HG03139 (cell line): Measurements from ENCODE around the gene IFIT1B.
"Not testable (repeated sequence)": the region's sequence is repeated elsewhere in the genome, so short reads cannot be mapped to it uniquely, and the experiment has no call there.

Source experiments
- ATAC-seq: cut with Tn5 transposase; IDR thresholded peaks from one replicate; pipeline ENCODE4 v1.9.1; 2021; ENCODE audit not compliant: unreplicated experiment

The IFIT1B gene

GRCh38 chr10:89409282-89409681 lies 31.4 kb downstream of the IFIT1B start:
- not testable (repeated sequence) for ATAC-seq

DNA sequence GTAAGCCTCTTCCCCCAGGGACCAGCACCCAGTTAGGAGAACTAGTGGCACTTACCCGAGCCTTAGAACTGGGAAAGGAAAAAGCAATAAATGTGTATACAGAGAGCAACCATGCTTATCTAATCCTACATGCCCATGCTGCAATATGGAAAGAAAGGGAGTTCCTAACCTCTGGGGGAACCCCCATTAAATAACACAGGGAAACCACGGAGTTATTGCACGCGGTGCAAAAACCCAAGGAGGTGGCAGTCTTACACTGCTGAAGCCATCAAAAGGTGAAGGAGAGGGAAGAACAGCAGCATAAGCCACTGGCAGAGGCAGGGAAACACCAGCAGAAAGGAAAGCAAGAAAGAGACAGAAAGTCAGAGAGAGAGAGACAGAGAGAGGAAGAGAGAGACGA lies 32.7 kb downstream of the IFIT1B start:
- ATAC-seq: not testable (repeated sequence)

DNA sequence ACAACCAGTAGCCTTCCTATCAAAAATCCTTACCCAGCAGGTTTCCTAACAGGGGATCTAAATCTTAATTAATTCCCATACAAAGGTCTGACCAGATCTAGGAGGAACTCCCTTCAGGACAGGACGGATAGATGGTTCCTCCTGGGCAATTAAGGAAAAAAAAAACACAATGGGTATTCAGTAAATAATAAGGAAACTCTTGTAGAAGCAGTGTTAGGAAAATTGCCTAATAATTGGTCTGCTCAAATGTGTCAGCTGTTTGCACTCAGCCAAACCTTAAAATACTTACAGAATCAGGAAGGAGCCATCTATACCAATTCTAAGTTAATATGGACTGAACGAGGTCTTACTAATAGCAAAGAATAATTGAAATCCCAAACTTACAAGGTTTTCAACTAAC lies 33.3 kb downstream of the IFIT1B start:
- ATAC-seq: not testable (repeated sequence)

- ATAC-seq: not testable (repeated sequence)
Measured at GRCh38 chr10:89412276-89412675, 34.4 kb downstream of the IFIT1B start.

DNA sequence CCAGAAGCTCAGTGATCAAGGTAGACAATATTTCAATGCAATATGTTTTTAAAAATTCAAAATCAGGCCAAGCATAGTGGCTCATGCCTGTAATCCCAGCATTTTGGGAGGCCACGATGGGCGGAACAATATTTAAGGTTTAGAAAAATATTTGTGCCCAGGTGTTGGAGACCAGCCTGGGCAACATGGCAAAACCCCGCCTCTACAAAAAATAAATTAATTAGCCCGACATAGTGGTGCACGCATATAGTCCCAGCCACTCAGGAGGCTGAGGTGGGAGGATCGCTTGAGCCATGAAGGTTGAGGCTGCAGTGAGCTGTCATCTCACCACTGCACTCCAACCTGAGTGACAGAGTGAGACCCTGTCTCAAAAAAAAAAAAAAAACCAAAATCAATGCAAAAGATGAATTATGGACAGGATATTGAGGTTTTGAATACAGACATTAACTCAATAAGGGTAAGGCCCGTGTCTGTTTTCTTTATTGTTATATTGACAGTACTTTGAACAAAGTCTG lies 35.6 kb downstream of the IFIT1B start:
- no peak for ATAC-seq

GRCh38 chr10:89414146-89414878 lies 36.5 kb downstream of the IFIT1B start, which contains the start of gene IFIT5:
Gene IFIT5 (plus strand): TSS chr10:89414568. CDS start chr10:89414799, 231 bp downstream.
- ATAC-seq: peak; percentile 75

DNA sequence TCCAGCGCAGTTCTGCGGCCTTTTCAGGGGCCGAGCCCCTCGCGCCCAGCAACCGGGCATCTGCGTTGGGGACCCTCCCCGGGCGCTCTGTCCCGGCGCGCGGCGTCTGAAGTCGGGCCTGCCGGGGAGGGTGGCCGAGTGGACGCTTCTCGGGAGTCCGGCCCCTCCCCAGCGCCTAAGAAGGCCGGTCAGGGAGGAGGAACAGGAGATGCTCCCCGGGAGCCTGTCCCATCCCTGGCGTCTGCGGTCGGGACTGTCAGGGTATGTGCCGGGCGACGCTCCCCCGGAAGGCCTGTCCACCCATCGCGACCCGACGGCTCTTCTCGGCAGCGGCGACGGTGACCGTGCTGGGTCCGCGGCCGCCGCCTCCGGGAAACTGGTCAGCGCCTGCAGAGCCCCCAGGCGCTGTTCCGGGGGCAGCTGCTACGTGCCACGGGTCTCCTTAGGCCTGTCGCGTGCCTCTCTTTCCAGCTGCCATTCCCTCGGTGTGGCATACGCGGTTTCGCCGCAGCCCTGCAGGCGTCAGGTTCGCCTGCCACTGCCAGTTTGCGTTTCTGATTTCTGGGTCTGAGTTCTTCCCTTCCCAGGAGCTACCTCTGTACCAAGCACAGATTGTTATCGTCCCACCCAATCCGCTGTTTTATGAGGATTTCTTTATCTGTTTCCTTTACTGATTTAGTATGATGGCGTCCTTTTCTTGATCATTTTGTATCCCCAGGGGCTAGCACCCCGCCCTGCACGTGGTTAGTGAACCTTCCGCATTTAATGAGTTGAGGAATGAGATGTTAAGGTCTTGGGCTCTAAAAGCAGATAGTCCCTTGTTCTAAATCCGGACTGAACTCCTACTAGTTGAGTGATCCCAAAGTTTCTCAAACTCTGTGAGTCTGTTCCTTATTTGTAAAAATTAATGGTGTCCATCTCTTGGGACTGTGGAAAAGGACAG lies 37.3 kb downstream of the IFIT1B start:
- peak; percentile 19 for ATAC-seq

GRCh38 chr10:89416465-89416864 lies 38.6 kb downstream of the IFIT1B start:
- no peak for ATAC-seq

DNA sequence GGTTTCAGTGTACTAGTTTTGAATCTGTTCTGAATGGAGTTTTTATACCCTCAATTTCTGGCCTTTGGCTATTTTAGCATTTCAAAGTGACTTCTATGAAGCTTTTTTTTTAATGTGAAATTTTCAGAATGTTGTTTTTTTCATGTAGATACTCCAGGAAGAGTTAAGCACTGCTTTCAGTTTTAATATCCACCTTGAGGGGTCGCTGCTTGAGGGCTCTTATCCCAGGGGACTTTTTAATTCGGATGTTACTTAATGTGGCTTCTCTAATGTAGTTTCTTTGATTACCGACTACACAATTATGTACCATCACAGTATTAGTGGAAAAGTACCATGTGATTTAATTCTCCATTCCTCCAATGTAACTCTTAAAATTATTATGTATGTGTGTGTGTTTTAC lies 41.7 kb downstream of the IFIT1B start:
- no peak for ATAC-seq

GRCh38 chr10:89421018-89421476 lies 43.2 kb downstream of the IFIT1B start:
- no peak for ATAC-seq

DNA sequence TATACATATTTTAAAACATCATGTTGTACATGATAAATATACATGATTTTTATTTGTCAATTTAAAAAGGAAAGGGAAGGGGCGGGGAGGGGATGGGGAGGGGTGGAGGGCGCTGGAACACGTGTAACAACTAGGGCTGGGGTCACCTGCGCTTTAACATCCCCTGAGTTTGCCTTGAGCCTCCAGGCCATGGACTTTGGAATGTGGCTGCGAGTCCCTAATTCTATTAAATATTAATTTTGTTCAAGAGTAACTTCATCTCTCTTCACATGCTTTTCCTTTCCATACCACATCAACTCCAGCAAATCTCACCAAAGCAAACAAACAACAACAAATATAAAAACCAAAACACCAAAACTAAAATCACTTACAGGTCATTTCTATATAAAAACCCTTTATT lies 47.1 kb downstream of the IFIT1B start:
- ATAC-seq: no peak

DNA sequence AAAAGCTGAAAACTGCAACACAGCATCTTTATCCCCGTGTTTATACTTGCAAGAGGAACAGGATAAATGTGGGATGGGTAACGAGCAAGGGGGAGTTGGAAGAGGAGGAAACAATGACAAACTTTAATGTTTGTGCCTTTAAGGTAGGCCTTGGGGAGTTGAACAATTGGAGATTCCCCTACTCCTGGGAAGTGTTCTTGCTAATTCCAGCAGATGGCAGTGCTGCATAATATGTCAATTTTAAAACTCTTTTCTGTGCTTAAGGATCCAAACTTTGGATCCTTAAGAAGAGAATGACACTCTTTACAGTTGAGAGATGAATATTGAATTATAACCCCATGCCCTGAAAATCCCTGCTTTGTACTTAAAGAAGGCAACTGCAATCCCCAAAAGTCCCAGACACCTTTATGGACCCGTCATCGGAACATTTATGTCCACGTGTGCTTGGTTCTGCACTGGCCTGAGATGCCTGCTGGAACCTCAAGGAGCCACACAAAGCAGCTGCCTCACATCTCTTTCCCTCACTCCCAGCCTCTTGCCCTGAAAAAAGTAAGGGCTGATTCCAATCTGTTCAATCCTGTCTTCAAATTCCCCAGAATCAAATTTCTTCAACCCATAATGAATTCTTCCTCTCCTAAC lies 48.5 kb downstream of the IFIT1B start:
- no peak for ATAC-seq

- ATAC-seq: no peak
Measured at GRCh38 chr10:89427629-89428028, 49.8 kb downstream of the IFIT1B start.

GRCh38 chr10:89428877-89429276 lies 51.0 kb downstream of the IFIT1B start:
- no peak for ATAC-seq

DNA sequence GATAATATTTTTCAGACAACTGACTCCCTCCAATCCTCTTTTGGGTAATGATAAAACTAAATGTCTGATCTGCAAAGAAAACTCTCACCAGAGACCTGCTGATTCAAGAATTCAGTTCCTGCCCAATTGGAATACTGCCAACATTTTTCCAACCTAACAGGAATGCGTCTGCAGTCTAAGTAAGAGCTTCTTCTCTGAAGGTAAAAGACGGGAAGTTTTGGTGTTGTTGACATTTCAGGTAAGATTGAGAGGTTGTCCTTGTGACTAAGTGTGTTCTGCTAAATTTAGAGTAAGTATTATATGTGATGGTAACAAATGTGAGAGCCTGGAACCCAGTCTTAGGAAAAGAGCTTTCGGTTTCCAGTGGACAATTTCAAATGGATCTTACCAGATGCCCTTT lies 54.1 kb downstream of the IFIT1B start:
- ATAC-seq: no peak
